HG03439 (cell line): Measurements from ENCODE around the gene AP4B1.
A peak's percentile ranks its signal among the peaks of the same experiment; 100 is the strongest.
"Not testable (repeated sequence)": the region's sequence is repeated elsewhere in the genome, so short reads cannot be mapped to it uniquely, and the experiment has no call there.

Experiments
- ATAC-seq: cut with Tn5 transposase; IDR thresholded peaks from one replicate; pipeline ENCODE4 v1.9.1; 2021; ENCODE audit warnings: mild to moderate bottlenecking, moderate library complexity; ENCODE audit not compliant: unreplicated experiment

Gene AP4B1

GRCh38 chr1:113904674-113905434 is at the start of gene AP4B1, which contains the start of gene DCLRE1B:
AP4B1 (minus strand) TSS chr1:113904799; CDS start chr1:113904717, 82 bp downstream.
DCLRE1B (plus strand) TSS chr1:113905326; CDS start chr1:113905587, 261 bp downstream.
- ATAC-seq = peak; percentile 88

GRCh38 chr1:113951719-113952118 is 47.1 kb upstream of the AP4B1 start:
- ATAC-seq = no peak

GRCh38 chr1:113950908-113951307 is 46.3 kb upstream of the AP4B1 start:
- no peak for ATAC-seq

- ATAC-seq = no peak
Measured at GRCh38 chr1:113949007-113949406, 44.4 kb upstream of the AP4B1 start.

- not testable (repeated sequence) for ATAC-seq
Measured at GRCh38 chr1:113948151-113948550, 43.6 kb upstream of the AP4B1 start.

GRCh38 chr1:113947388-113948107 is 42.9 kb upstream of the AP4B1 start:
- ATAC-seq = no peak

DNA sequence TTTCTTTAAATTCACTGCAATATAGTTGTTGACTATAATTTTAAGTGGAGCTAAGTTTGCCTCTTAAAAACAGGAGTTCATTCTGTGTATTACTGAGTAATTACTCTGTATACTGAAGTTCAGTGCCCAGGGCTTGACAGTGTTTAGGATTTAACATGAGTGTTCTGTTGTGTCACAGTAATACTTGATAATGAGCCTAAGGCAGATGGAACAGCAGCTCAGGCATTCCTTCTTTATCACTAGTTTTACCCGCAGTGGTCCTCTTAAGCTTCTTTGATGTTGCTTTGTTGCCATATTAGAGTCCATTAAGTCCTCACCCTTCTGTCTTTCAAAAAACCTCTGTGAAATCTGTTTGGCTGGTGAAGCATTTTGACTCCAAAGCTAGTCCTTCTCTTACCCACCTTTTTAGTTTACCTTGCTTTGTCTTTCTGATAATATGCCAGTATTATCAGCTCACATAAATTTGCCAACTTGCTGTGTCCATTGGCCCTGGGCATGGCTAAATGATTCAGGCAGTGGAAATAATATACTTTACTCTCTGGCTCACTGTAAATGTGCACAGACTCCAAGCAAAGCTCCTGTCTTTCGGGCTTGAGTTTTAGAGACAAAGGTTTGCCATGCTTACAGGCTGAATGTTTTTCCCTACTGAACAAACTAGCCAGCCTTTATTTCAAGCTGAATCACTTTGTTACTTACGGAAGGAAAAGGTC is 42.2 kb upstream of the AP4B1 start:
- no peak for ATAC-seq

DNA sequence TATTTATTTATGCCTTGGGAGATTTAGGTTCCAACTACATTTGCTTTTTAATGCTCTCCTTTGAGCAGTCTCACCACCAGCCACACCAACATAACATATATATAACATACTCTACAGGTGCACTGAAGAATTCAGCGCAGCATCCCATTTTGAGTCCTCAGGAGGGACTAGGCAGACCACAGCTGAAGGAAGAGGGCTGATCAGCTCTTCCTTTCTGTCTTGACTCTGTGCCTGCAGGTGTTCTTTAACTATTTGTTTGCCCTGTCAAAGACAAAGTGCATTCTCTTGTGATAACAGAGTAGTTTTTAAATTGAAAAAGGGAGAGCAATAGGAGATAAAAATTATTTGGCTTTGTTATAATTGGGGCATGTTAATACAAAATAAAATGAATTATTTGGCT is 41.5 kb upstream of the AP4B1 start:
- no peak for ATAC-seq

GRCh38 chr1:113945329-113945728 is 40.7 kb upstream of the AP4B1 start:
- no peak for ATAC-seq

DNA sequence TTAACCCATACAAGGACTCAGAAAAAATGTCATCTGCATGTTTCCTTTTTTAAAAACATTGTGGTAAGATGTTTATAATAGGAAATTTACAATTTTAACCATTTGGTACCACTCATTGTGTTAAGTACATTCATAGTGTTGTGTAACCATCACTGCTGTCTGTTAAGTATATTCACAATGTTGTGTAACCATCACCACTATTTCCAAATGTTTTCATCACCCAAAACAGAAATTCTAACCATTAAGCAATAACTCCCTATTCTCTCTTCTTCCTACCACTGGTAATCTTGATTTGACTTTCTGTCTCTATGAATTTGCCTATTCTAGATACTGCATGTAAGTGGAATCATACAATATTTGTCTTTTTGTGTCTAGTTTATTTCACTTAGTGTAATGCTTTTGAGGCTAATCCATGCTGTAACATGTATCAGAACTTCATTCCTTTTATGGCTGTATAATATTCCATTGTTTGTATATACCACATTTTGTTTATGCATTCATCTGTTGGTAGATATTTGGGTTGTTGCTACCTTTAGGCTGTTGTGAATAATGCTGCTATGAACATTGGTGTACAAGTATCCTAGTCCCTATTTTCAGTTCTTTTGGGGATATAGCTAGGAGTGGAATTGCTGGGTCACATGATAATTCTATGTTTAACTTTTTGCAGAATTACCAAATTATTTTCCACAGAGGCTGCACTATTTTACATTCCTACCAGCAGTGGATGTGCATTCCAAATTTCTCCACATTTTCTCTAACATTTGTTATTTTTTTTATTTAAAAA is 38.6 kb upstream of the AP4B1 start:
- no peak for ATAC-seq

- no peak for ATAC-seq
Measured at GRCh38 chr1:113942527-113942926, 37.9 kb upstream of the AP4B1 start.

GRCh38 chr1:113941245-113941559 is 36.6 kb upstream of the AP4B1 start:
- no peak for ATAC-seq

DNA sequence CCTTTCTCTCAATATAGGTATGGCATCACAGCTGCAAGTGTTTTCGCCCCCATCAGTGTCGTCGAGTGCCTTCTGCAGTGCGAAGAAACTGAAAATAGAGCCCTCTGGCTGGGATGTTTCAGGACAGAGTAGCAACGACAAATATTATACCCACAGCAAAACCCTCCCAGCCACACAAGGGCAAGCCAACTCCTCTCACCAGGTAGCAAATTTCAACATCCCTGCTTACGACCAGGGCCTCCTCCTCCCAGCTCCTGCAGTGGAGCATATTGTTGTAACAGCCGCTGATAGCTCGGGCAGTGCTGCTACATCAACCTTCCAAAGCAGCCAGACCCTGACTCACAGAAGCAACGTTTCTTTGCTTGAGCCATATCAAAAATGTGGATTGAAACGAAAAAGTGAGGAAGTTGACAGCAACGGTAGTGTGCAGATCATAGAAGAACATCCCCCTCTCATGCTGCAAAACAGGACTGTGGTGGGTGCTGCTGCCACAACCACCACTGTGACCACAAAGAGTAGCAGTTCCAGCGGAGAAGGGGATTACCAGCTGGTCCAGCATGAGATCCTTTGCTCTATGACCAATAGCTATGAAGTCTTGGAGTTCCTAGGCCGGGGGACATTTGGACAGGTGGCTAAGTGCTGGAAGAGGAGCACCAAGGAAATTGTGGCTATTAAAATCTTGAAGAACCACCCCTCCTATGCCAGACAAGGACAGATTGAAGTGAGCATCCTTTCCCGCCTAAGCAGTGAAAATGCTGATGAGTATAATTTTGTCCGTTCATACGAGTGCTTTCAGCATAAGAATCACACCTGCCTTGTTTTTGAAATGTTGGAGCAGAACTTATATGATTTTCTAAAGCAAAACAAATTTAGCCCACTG is 36.0 kb upstream of the AP4B1 start:
- no peak for ATAC-seq

GRCh38 chr1:113938192-113938591 is 33.6 kb upstream of the AP4B1 start:
- ATAC-seq = no peak

DNA sequence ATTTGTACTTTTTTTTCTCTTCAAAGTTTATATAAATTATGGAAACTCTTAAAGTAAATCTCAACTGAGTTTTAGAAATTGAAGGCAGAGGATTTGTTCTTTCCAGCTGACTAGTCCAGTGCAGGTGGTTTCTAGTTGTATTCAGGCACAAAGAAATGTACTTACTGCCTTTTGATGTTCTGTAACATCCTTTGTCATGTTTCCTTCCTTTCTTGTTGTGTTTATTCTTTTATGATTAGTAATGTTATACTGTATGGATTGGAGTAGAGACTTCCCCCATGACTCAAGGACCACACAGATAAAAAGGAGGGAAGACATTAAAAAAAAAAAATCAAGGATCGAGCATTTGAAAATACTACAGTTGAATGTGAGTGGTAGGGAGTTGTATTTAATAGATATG is 32.5 kb upstream of the AP4B1 start:
- no peak for ATAC-seq

GRCh38 chr1:113935970-113936369 is 31.4 kb upstream of the AP4B1 start:
- no peak for ATAC-seq

- ATAC-seq = no peak
Measured at GRCh38 chr1:113935176-113935575, 30.6 kb upstream of the AP4B1 start.

DNA sequence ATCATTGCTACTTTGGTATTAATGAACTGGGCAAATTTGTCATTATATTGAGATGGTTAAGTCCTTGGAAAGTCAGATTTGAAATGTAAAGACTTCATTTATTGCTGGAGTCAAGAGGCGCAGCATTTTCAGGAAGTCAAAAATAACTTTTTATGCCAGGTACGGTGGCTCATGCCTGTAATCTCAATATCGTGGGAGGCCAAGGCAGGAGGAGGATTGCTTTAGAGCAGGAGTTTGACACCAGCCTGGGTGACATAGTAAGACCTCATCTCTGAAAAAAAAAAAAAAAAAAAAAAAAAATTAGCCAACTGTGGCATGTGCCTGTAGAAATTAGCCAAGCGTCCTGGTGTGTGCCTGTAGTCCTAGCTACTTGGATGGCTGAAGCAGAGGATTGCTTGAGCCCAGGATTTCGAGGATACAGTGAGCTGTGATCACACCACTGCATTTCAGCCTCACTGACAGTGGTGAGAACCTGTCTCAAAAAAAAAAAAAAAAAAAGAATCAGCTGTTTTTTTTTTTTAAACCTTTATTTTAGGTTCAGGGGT is 30.0 kb upstream of the AP4B1 start:
- no peak for ATAC-seq

GRCh38 chr1:113934006-113934405 is 29.4 kb upstream of the AP4B1 start:
- ATAC-seq = no peak

- no peak for ATAC-seq
Measured at GRCh38 chr1:113931451-113931851, 26.9 kb upstream of the AP4B1 start.
